HEK293 (cell line): ENCODE measurements around the gene ARGLU1.

Experiments used
- CTCF ChIP-seq: fragments of 450-650 bp; formaldehyde crosslinking; IDR thresholded peaks from 2 replicates; pipeline ENCODE4 v1.5.1; 2016; ENCODE audit warnings: missing biosample characterization, missing genetic modification characterization
- ELK4 ChIP-seq: IDR thresholded peaks from 2 replicates; pipeline ENCODE4 v1.6.1; 2011; ENCODE audit warnings: mild to moderate bottlenecking, low read depth, low read length, borderline replicate concordance
- GLI2 ChIP-seq: fragments of 450-650 bp; formaldehyde crosslinking; IDR thresholded peaks from 2 replicates; pipeline ENCODE4; 2017; ENCODE audit warnings: missing biosample characterization, missing genetic modification characterization, low read depth, borderline replicate concordance
- HIC1 ChIP-seq: fragments of 450-650 bp; formaldehyde crosslinking; IDR thresholded peaks from 2 replicates; pipeline ENCODE4 v1.5.1; 2016; ENCODE audit warnings: missing biosample characterization, missing genetic modification characterization
- HOXA7 ChIP-seq: sonication (generic); formaldehyde crosslinking; IDR thresholded peaks from 2 replicates; pipeline ENCODE4 v1.8.1; 2022; ENCODE audit warnings: missing genetic modification reagents, borderline replicate concordance
- KLF7 ChIP-seq: fragments of 450-650 bp; formaldehyde crosslinking; IDR thresholded peaks from 2 replicates; pipeline ENCODE4 v1.5.1; 2016; ENCODE audit warnings: missing biosample characterization, missing genetic modification characterization, borderline replicate concordance
- KLF9 ChIP-seq: fragments of 450-650 bp; formaldehyde crosslinking; IDR thresholded peaks from 2 replicates; pipeline ENCODE4 v1.5.1; 2016; ENCODE audit warnings: missing biosample characterization, missing genetic modification characterization, low read depth
- PRDM1 ChIP-seq: fragments of 450-650 bp; formaldehyde crosslinking; IDR thresholded peaks from 2 replicates; pipeline ENCODE4; 2016; ENCODE audit warnings: missing biosample characterization, missing genetic modification characterization
- PRDM4 ChIP-seq: fragments of 450-650 bp; formaldehyde crosslinking; IDR thresholded peaks from 2 replicates; pipeline ENCODE4 v1.5.1; 2017; ENCODE audit warnings: missing biosample characterization, missing genetic modification characterization
- SCRT1 ChIP-seq: fragments of 450-650 bp; formaldehyde crosslinking; IDR thresholded peaks from 2 replicates; pipeline ENCODE4 v1.5.1; 2016; ENCODE audit warnings: missing biosample characterization, missing genetic modification characterization, borderline replicate concordance
- SP2 ChIP-seq: fragments of 450-650 bp; formaldehyde crosslinking; IDR thresholded peaks from 2 replicates; pipeline ENCODE4 v1.5.1; 2016; ENCODE audit warnings: missing biosample characterization, missing genetic modification characterization
- SP7 ChIP-seq: fragments of 450-650 bp; formaldehyde crosslinking; IDR thresholded peaks from 2 replicates; pipeline ENCODE4 v1.5.1; 2016; ENCODE audit warnings: missing biosample characterization, missing genetic modification characterization
- YY1 ChIP-seq: fragments of 450-650 bp; formaldehyde crosslinking; IDR thresholded peaks from 2 replicates; pipeline ENCODE4 v1.5.1; 2018; ENCODE audit warnings: missing biosample characterization, missing genetic modification characterization
- ZBTB21 ChIP-seq: fragments of 450-650 bp; formaldehyde crosslinking; IDR thresholded peaks from 2 replicates; pipeline ENCODE4 v1.5.1; 2017; ENCODE audit warnings: missing biosample characterization, missing genetic modification characterization
- ZFP3 ChIP-seq: fragments of 450-650 bp; formaldehyde crosslinking; IDR thresholded peaks from 2 replicates; pipeline ENCODE4 v1.5.1; 2016; ENCODE audit warnings: low read depth, missing biosample characterization, missing genetic modification characterization
- ZNF10 ChIP-seq: fragments of 450-650 bp; formaldehyde crosslinking; IDR thresholded peaks from 2 replicates; pipeline ENCODE4 v1.5.1; 2017; ENCODE audit warnings: missing biosample characterization, missing genetic modification characterization
- ZNF133 ChIP-seq: fragments of 450-650 bp; formaldehyde crosslinking; IDR thresholded peaks from 2 replicates; pipeline ENCODE4 v1.5.1; 2016; ENCODE audit warnings: missing biosample characterization, missing genetic modification characterization
- ZNF138 ChIP-seq: fragments of 450-650 bp; formaldehyde crosslinking; IDR thresholded peaks from 2 replicates; pipeline ENCODE4 v1.5.1; 2016; ENCODE audit warnings: missing biosample characterization, missing genetic modification characterization, borderline replicate concordance
- ZNF157 ChIP-seq: fragments of 450-650 bp; formaldehyde crosslinking; IDR thresholded peaks from 2 replicates; pipeline ENCODE4 v1.5.1; 2016; ENCODE audit warnings: missing biosample characterization, missing genetic modification characterization
- ZNF184 ChIP-seq: fragments of 450-650 bp; IDR thresholded peaks from 2 replicates; pipeline ENCODE4 v1.5.1; 2018; ENCODE audit warnings: missing biosample characterization, mild to moderate bottlenecking, missing genetic modification characterization
- ZNF239 ChIP-seq: fragments of 450-650 bp; formaldehyde crosslinking; IDR thresholded peaks from 2 replicates; pipeline ENCODE4 v1.5.1; 2016; ENCODE audit warnings: missing biosample characterization, missing genetic modification characterization
- ZNF341 ChIP-seq: fragments of 450-650 bp; formaldehyde crosslinking; IDR thresholded peaks from 2 replicates; pipeline ENCODE4; 2016; ENCODE audit warnings: low read depth, missing biosample characterization, missing genetic modification characterization
- ZNF350 ChIP-seq: fragments of 450-650 bp; formaldehyde crosslinking; IDR thresholded peaks from 2 replicates; pipeline ENCODE4 v1.5.0; 2017; ENCODE audit warnings: missing biosample characterization, mild to moderate bottlenecking, missing genetic modification characterization
- ZNF433 ChIP-seq: fragments of 450-650 bp; formaldehyde crosslinking; IDR thresholded peaks from 2 replicates; pipeline ENCODE4 v1.5.1; 2016; ENCODE audit warnings: missing biosample characterization, missing genetic modification characterization, low read depth
- ZNF548 ChIP-seq: fragments of 450-650 bp; formaldehyde crosslinking; IDR thresholded peaks from 2 replicates; pipeline ENCODE4 v1.5.1; 2016; ENCODE audit warnings: missing biosample characterization, missing genetic modification characterization
- ZNF549 ChIP-seq: fragments of 450-650 bp; IDR thresholded peaks from 2 replicates; pipeline ENCODE4 v1.5.1; 2018; ENCODE audit warnings: missing biosample characterization, missing genetic modification characterization, mild to moderate bottlenecking, inconsistent platforms, moderate library complexity
- ZNF560 ChIP-seq: fragments of 450-650 bp; formaldehyde crosslinking; IDR thresholded peaks from 2 replicates; pipeline ENCODE4 v1.5.1; 2017; ENCODE audit warnings: missing biosample characterization, missing genetic modification characterization, borderline replicate concordance
- ZNF585B ChIP-seq: fragments of 450-650 bp; formaldehyde crosslinking; IDR thresholded peaks from 2 replicates; pipeline ENCODE4 v1.5.1; 2016; ENCODE audit warnings: missing biosample characterization, missing genetic modification characterization
- ZNF654 ChIP-seq: fragments of 450-650 bp; formaldehyde crosslinking; IDR thresholded peaks from 2 replicates; pipeline ENCODE4 v1.5.1; 2016; ENCODE audit warnings: low read depth, missing biosample characterization, missing genetic modification characterization
- ZNF747 ChIP-seq: fragments of 450-650 bp; formaldehyde crosslinking; IDR thresholded peaks from 2 replicates; pipeline ENCODE4 v1.5.1; 2016; ENCODE audit warnings: missing biosample characterization, missing genetic modification characterization
- ZNF76 ChIP-seq: fragments of 450-650 bp; formaldehyde crosslinking; IDR thresholded peaks from 2 replicates; pipeline ENCODE4; 2016; ENCODE audit warnings: low read depth, missing biosample characterization, missing genetic modification characterization, borderline replicate concordance
- ZSCAN23 ChIP-seq: fragments of 450-650 bp; formaldehyde crosslinking; IDR thresholded peaks from 2 replicates; pipeline ENCODE4 v1.5.1; 2016; ENCODE audit warnings: missing biosample characterization, missing genetic modification characterization
- ZSCAN4 ChIP-seq: fragments of 450-650 bp; formaldehyde crosslinking; IDR thresholded peaks from 2 replicates; pipeline ENCODE4 v1.5.1; 2017; ENCODE audit warnings: missing biosample characterization, missing genetic modification characterization

ARGLU1 gene

GRCh38 chr13:106570299-106570852, 2.4 kb upstream of the ARGLU1 start (continued):
- TF ChIP-seq ZSCAN4 (tag by site-specific recombination) (no peak), YY1 (tag by site-specific recombination) (no peak), ZNF239 (tag by site-specific recombination) (no peak), CTCF (no peak), ZNF157 (tag by site-specific recombination) (no peak), ZNF549 (no peak), SCRT1 (tag by site-specific recombination) (no peak), HIC1 (0 out of 2 replicates have a peak, but pooled peaks have one; percentile 24), ZNF654 (tag by site-specific recombination) (no peak), ZNF560 (no peak), HOXA7 (no peak), ZNF184 (no peak), ZNF350 (no peak), ZNF585B (tag by site-specific recombination) (no peak), ZNF747 (tag by site-specific recombination) (no peak), ZFP3 (tag by site-specific recombination) (no peak), SP2 (peak; percentile 71), KLF9 (peak; percentile 54; the same call in 1 of the 2 replicates), PRDM4 (tag by site-specific recombination) (no peak), ELK4 (no peak), PRDM1 (tag by site-specific recombination) (no peak), ZNF76 (peak; percentile 77), ZNF433 (tag by site-specific recombination) (no peak), ZNF10 (tag by site-specific recombination) (no peak), ZNF133 (no peak), ZNF138 (tag by site-specific recombination) (no peak), ZSCAN23 (tag by site-specific recombination) (no peak), ZNF548 (no peak), KLF7 (tag by site-specific recombination) (no peak), ZNF341 (tag by site-specific recombination) (no peak), ZBTB21 (tag by site-specific recombination) (0 out of 2 replicates have a peak, but pooled peaks have one; percentile 15), SP7 (tag by site-specific recombination) (no peak), GLI2 (no peak)
